ENCODE measurements around the gene ODF4. TPM values are rescaled to one million over a fixed set of nuclear protein-coding genes. Genes with fewer than 3 reads are reported as not detected.

Gene ODF4
- total and polyA plus RNA-seq, 4 donors: not detected

GRCh38 chr17:8332688-8333087 lies 7.0 kb upstream of the ODF4 start:
- H3K36me3 ChIP-seq (ENCODE audit: control insufficient read depth in 4 of 4, insufficient read depth in 3 of 4, low read depth in 1 of 4, low read length in 3 of 4): no peaks in the 10 kb centered on the region
- no peaks in the 10 kb centered on the region for H3K27me3 ChIP-seq (ENCODE audit: control insufficient read depth in 4 of 4, insufficient read depth in 4 of 4, low read length in 3 of 4)
- TF ChIP-seq HNF4G (IDR thresholded peaks at IDR 0.05) (no peak), RAD21 (IDR thresholded peaks at IDR 0.05) (no peak), REST (IDR thresholded peaks at IDR 0.05) (no peak), JUND (IDR thresholded peaks at IDR 0.05) (no peak), EGR1 (IDR thresholded peaks at IDR 0.05; ENCODE audit: low read depth in 2 of 2) (no peak), ZBTB33 (IDR thresholded peaks at IDR 0.05) (no peak), ATF3 (IDR thresholded peaks at IDR 0.05) (no peak), RXRA (IDR thresholded peaks at IDR 0.05) (no peak), SP1 (IDR thresholded peaks at IDR 0.05) (no peak), YY1 (IDR thresholded peaks at IDR 0.05) (no peak), TAF1 (conservative IDR thresholded peaks at IDR 0.05) (no peak), GABPA (IDR thresholded peaks at IDR 0.05 in 1 of 2, conservative IDR thresholded peaks at IDR 0.05 in 1 of 2) (no peak)
- no peak overlapping the region for H3K27ac ChIP-seq (ENCODE audit: low read depth in 1 of 2, low read length in 2 of 2)
- no peak overlapping the region for H3K4me3 ChIP-seq (ENCODE audit: low read depth in 1 of 3, low read length in 3 of 3)
- DNase-seq (ENCODE audit: low spot score): no peak
- WGBS: 38% methylated on average over 5 of the region's 5 CpGs
- H3K9me3 ChIP-seq (ENCODE audit: control insufficient read depth in 4 of 4, low read length in 3 of 4): no peaks in the 10 kb centered on the region
- H3K9ac ChIP-seq (ENCODE audit: low read depth in 1 of 2, low read length in 2 of 2): no peak overlapping the region
- H3K4me1 ChIP-seq (ENCODE audit: control insufficient read depth in 4 of 4, insufficient read depth in 4 of 4, low read length in 3 of 4): no peaks in the 10 kb centered on the region

- H3K27me3 ChIP-seq (ENCODE audit: control insufficient read depth in 4 of 4, insufficient read depth in 4 of 4, low read length in 3 of 4): no peaks in the 10 kb centered on the region
- 97% methylated on average over 4 of the region's 4 CpGs for WGBS
- no peak overlapping the region for H3K9ac ChIP-seq (ENCODE audit: low read depth in 1 of 2, low read length in 2 of 2)
- no peak overlapping the region for H3K27ac ChIP-seq (ENCODE audit: low read depth in 1 of 2, low read length in 2 of 2)
- no peaks in the 10 kb centered on the region for H3K4me1 ChIP-seq (ENCODE audit: control insufficient read depth in 4 of 4, insufficient read depth in 4 of 4, low read length in 3 of 4)
- no peaks in the 10 kb centered on the region for H3K36me3 ChIP-seq (ENCODE audit: control insufficient read depth in 4 of 4, insufficient read depth in 3 of 4, low read depth in 1 of 4, low read length in 3 of 4)
- no peaks in the 10 kb centered on the region for H3K9me3 ChIP-seq (ENCODE audit: control insufficient read depth in 4 of 4, low read length in 3 of 4)
- TF ChIP-seq ATF3 (IDR thresholded peaks at IDR 0.05) (no peak), CTCF (IDR thresholded peaks at IDR 0.05; ENCODE audit: low read depth, low read length, missing input control) (no peak), JUND (IDR thresholded peaks at IDR 0.05) (no peak), TAF1 (conservative IDR thresholded peaks at IDR 0.05) (no peak), HNF4G (IDR thresholded peaks at IDR 0.05) (no peak), MAX (IDR thresholded peaks at IDR 0.05) (no peak), EGR1 (IDR thresholded peaks at IDR 0.05; ENCODE audit: low read depth in 2 of 2) (no peak), ZBTB33 (IDR thresholded peaks at IDR 0.05) (no peak), SP1 (IDR thresholded peaks at IDR 0.05) (no peak), GABPA (IDR thresholded peaks at IDR 0.05 in 1 of 2, conservative IDR thresholded peaks at IDR 0.05 in 1 of 2) (no peak), FOXA2 (IDR thresholded peaks at IDR 0.05) (no peak), RXRA (IDR thresholded peaks at IDR 0.05) (no peak)
- DNase-seq (ENCODE audit: low spot score): no peak
- H3K4me3 ChIP-seq (ENCODE audit: low read depth in 1 of 3, low read length in 3 of 3): no peak overlapping the region
These were observed 6.4 kb upstream of the ODF4 start for GRCh38 chr17:8333281-8333680.

Data from liver (tissue), 9 donors.